Transverse colon (tissue), 4 donors: ENCODE measurements around the gene RAB25.

Experiments
- CTCF ChIP-seq, 5 experiments: fragments of 200-600 bp in 3 of 5; fragments of 450-650 bp in 2 of 5; sonication (generic) in 3 of 5; IDR thresholded peaks; 1 replicate in 2 of 5; 2 replicates in 3 of 5; pipeline ENCODE4 v1.5.1; 2016 to 2017; ENCODE audit warnings: antibody characterized with exemption in 5 of 5, inconsistent platforms in 3 of 5, mild to moderate bottlenecking in 2 of 5, moderate library complexity in 1 of 5
- EP300 ChIP-seq: sonication (generic); formaldehyde crosslinking; IDR thresholded peaks from one replicate; pipeline ENCODE4 v1.6.1; 2017; ENCODE audit warnings: antibody characterized with exemption, low read depth
- POLR2A ChIP-seq: fragments of 450-650 bp; IDR thresholded peaks from one replicate; pipeline ENCODE4 v1.6.1; 2016; ENCODE audit warnings: antibody characterized with exemption, mild to moderate bottlenecking, moderate library complexity
- POLR2AphosphoS5 ChIP-seq, 3 donors: sonication (generic); formaldehyde crosslinking; IDR thresholded peaks; one replicate each; pipeline ENCODE4 v1.6.1; 2016; ENCODE audit warnings: antibody characterized with exemption in 3 of 3

- TF ChIP-seq POLR2A: no peak
- TF ChIP-seq EP300: no peak
- TF ChIP-seq CTCF (IDR thresholded peaks at IDR 0.05): no peak
- no peak for TF ChIP-seq POLR2AphosphoS5 (IDR thresholded peaks at IDR 0.05)
Measured at GRCh38 chr1:156055281-156056048, 5.5 kb upstream of the RAB25 start.
